HG02884 (cell line): ENCODE data around the gene CWH43.
"Not testable (repeated sequence)": the region's sequence is repeated elsewhere in the genome, so short reads cannot be mapped to it uniquely, and the experiment has no call there.

Experiments
- ATAC-seq: cut with Tn5 transposase; IDR thresholded peaks from one replicate; pipeline ENCODE4 v1.9.1; 2021; ENCODE audit warnings: mild to moderate bottlenecking, moderate library complexity; ENCODE audit not compliant: unreplicated experiment

The CWH43 gene

GRCh38 chr4:48985976-48986653 is at the start of gene CWH43:
TSS of gene CWH43 (plus strand) at chr4:48986275. CDS start at chr4:48986430, 155 bp downstream.
- ATAC-seq: no peak

- ATAC-seq: no peak
These were observed 49.0 kb upstream of the CWH43 start for GRCh38 chr4:48937033-48937432.

GRCh38 chr4:48938831-48939230 is 47.2 kb upstream of the CWH43 start:
- ATAC-seq: no peak

- ATAC-seq: no peak
These were observed 46.3 kb upstream of the CWH43 start for GRCh38 chr4:48939785-48940184.

- no peak for ATAC-seq
These were observed 42.7 kb upstream of the CWH43 start for GRCh38 chr4:48943387-48943786.

GRCh38 chr4:48944252-48944651 is 41.8 kb upstream of the CWH43 start:
- ATAC-seq: no peak

- no peak for ATAC-seq
These were observed 41.3 kb upstream of the CWH43 start for GRCh38 chr4:48944756-48945241.

GRCh38 chr4:48945981-48946380 is 40.1 kb upstream of the CWH43 start:
- ATAC-seq: no peak

- ATAC-seq: no peak
These were observed 38.3 kb upstream of the CWH43 start for GRCh38 chr4:48947731-48948130.

GRCh38 chr4:48949086-48949485 is 37.0 kb upstream of the CWH43 start:
- no peak for ATAC-seq

- ATAC-seq: no peak
These were observed 36.4 kb upstream of the CWH43 start for GRCh38 chr4:48949518-48950219.

GRCh38 chr4:48954314-48954713 is 31.8 kb upstream of the CWH43 start:
- no peak for ATAC-seq

- ATAC-seq: not testable (repeated sequence)
These were observed 28.7 kb upstream of the CWH43 start for GRCh38 chr4:48957366-48957765.

GRCh38 chr4:48958582-48958981 is 27.5 kb upstream of the CWH43 start:
- no peak for ATAC-seq

- no peak for ATAC-seq
These were observed 25.0 kb upstream of the CWH43 start for GRCh38 chr4:48960988-48961635.

GRCh38 chr4:48962636-48963035 is 23.4 kb upstream of the CWH43 start:
- no peak for ATAC-seq

GRCh38 chr4:48963042-48963679 is 22.9 kb upstream of the CWH43 start:
- peak; percentile 86 for ATAC-seq

- no peak for ATAC-seq
These were observed 19.0 kb upstream of the CWH43 start for GRCh38 chr4:48967101-48967500.

- no peak for ATAC-seq
These were observed 18.4 kb upstream of the CWH43 start for GRCh38 chr4:48967631-48968030.

GRCh38 chr4:48968814-48969213 is 17.3 kb upstream of the CWH43 start:
- no peak for ATAC-seq

- ATAC-seq: no peak
These were observed 15.6 kb upstream of the CWH43 start for GRCh38 chr4:48970471-48970921.
